BJ (cell line): ENCODE results near the gene NAMPT. TPM values are rescaled to one million over a fixed set of nuclear protein-coding genes. Genes with fewer than 3 reads are reported as not detected.
"Not testable (repeated sequence)": the region's sequence is repeated elsewhere in the genome, so short reads cannot be mapped to it uniquely, and the experiment has no call there.

Experiments used
- CTCF ChIA-PET: fragments of 350-600 bp; formaldehyde crosslinking; extraction: SDS; loops from one replicate; lab custom pipeline; 2021; ENCODE audit warnings: antibody characterized with exemption, inconsistent platforms; lab: Yijun Ruan, JAX
- POLR2A ChIA-PET: fragments of 300-600 bp; sonication (Branson Sonifier 250); formaldehyde crosslinking; extraction: SDS; loops from one replicate; lab custom pipeline; 2021; ENCODE audit warnings: antibody characterized with exemption; lab: Charles Lee
- DNase-seq: peaks from one replicate; pipeline ENCODE4 v3.0.0-alpha.2; 2011; ENCODE audit warnings: low read depth
- H3K27me3 ChIP-seq: 2 replicates; pipeline ENCODE4 v1.6.0; 2011; ENCODE audit warnings: low read length; ENCODE audit not compliant: control insufficient read depth, insufficient read depth
- H3K36me3 ChIP-seq: 2 replicates; pipeline ENCODE4 v1.5.1; 2011; ENCODE audit warnings: low read length; ENCODE audit not compliant: control insufficient read depth, insufficient read depth
- H3K4me3 ChIP-seq: 2 replicates; pipeline ENCODE4 v1.5.1; 2011; ENCODE audit warnings: low read depth, mild to moderate bottlenecking, control low read depth, low read length
- polyA plus RNA-seq: library from polyadenylated mRNA; depleted of rRNA; stranded (reverse); fragments of >200 nt; gene quantifications from 2 replicates; pipeline ENCODE4 v1.2.3, GENCODE V29; 2011
- TF ChIP-seq, protein P1 (sequence below): IDR thresholded peaks from 2 replicates; pipeline ENCODE4 v1.5.1; 2011; ENCODE audit warnings: low read depth, mild to moderate bottlenecking, control low read depth, inconsistent platforms, low read length, moderate library complexity; ENCODE audit not compliant: insufficient read depth

The NAMPT gene
- polyA plus RNA-seq, 1 experiment, result 29.9 TPM

DNA sequence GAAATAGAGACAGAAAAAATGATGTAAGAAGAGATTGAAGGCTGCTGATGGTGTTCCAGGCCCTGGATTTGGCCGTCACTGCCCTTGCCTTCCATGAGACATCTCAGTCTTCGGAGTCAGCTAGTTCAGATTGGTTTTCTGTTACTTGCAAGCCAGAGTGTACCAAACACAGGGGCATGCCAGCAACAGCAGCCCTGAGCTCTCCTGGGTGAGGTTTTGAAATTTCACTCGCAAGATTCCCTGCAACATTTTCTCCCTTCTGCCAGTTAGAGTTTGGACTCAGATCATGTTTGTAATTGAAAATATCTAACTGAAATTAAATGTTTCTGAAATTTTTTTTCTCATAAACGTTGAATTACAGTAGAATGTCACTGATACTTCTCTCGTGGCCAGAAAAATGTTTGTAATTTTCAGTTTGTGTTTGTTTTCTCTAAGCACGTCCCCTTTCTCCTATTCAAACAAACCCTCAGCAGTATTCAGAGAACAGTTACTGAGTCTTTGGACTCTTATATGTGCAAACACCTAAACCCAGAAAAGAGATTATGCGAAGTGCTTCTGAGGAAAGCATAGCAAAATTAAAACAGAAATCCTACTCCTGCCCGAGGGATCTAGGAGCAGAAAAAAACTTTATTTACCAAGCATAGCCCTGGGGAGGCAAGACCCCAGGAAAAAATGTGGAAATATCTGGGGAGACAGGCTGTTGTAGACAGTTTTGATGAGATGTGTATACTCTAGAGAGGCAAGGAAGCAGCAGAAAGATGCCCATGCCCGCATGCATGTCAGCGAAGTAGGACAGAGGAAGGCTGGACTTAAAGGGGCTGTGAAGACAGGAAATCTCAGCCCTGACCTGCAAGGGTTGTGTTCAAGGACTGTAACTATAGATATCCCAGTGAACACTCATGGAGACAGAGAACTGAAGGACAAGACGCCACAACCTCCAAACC lies 43.0 kb upstream of the NAMPT start:
- Histone ChIP-seq H3K4me3 (no peak overlapping the region), H3K27me3 (no peaks in the 10 kb centered on the region), H3K36me3 (no peaks in the 10 kb centered on the region)
- TF ChIP-seq, protein P1, sequence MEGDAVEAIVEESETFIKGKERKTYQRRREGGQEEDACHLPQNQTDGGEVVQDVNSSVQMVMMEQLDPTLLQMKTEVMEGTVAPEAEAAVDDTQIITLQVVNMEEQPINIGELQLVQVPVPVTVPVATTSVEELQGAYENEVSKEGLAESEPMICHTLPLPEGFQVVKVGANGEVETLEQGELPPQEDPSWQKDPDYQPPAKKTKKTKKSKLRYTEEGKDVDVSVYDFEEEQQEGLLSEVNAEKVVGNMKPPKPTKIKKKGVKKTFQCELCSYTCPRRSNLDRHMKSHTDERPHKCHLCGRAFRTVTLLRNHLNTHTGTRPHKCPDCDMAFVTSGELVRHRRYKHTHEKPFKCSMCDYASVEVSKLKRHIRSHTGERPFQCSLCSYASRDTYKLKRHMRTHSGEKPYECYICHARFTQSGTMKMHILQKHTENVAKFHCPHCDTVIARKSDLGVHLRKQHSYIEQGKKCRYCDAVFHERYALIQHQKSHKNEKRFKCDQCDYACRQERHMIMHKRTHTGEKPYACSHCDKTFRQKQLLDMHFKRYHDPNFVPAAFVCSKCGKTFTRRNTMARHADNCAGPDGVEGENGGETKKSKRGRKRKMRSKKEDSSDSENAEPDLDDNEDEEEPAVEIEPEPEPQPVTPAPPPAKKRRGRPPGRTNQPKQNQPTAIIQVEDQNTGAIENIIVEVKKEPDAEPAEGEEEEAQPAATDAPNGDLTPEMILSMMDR, result no peak
- POLR2A ChIA-PET, result no interaction called here
- CTCF ChIA-PET, result no interaction called here
- DNase-seq, result no peak

DNA sequence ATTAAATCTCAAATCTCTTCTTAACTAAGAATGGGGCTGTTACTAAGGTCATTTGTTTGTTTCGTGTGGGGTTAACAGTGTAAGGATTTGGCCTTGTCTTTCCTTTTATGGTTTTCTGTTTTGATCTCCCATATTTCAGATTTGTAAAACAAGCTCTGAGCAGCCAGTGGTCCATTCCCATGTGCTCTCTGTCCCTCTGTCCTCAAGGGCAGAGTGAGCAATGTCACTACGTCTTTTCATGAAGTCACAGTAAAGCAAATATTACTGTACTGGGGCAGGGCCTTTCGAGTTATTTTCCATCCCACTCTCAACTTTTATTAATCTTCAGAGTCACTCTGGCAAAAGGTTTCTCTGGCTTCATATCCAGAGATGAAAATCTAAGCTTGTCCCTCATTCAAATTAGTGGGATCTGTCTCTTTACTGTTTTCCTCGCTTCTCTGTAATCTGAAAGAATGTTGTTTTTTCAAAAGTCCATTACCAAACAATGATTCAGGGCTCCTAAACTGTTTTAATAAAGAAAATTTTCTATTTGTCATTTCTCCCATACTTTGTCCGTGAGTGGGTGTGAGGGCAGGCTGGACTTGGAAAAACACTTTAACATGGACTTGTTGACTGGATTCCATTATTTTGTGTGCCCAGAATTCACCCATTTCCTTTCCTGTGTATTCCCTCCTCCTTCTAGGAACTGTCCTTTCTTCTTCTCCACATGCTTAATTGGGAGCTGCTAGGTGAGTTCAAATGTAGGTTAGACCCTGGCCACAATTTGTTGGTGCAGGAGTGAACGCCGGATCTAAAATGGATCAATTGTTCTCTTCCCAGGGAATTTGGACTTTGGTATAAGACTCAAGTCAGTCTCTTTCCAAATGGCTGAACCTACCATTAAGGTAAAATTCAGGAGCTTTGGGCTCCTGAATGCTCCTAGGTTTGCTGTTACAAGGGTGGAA lies 42.1 kb upstream of the NAMPT start:
- Histone ChIP-seq H3K36me3 (no peaks in the 10 kb centered on the region), H3K27me3 (no peaks in the 10 kb centered on the region), H3K4me3 (no peak overlapping the region)
- ChIA-PET CTCF (no interaction called here), POLR2A (no interaction called here)
- peak; percentile 31 for DNase-seq
- TF ChIP-seq, protein P1, result no peak

DNA sequence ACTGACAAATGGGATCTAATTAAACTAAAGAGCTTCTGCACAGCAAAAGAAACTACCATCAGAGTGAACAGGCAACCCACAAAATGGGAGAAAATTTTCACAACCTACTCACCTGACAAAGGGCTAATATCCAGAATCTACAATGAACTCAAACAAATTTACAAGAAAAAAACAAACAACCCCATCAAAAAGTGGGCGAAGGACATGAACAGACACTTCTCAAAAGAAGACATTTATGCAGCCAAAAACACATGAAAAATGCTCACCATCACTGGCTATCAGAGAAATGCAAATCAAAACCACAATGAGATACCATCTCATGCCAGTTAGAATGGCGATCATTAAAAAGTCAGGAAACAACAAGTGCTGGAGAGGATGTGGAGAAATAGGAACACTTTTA lies 39.7 kb upstream of the NAMPT start:
- POLR2A ChIA-PET, H3K36me3 ChIP-seq, CTCF ChIA-PET, H3K27me3 ChIP-seq, H3K4me3 ChIP-seq, DNase-seq: not testable (repeated sequence)

DNA sequence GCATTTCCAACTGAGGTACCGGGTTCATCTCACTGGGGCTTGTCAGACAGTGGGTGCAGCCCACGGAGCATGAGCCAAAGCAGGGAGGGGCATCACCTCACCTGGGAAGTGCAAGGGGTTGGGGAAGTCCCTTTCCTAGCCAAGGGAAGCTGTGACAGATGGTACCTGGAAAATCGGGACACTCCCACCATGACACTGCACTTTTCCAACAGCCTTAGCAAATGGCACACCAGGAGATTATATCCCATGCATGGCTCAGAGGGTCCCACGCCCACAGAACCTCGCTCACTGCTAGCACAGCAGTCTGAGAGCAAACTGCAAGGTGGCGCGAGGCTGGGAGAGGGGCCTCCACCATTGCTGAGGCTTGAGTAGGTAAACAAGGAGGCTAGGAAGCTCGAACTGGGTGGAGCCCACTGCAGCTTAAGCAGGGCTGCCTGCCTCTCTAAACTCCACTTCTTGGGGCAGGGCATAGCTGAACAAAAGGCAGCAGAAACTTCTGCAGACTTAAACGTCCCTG lies 35.5 kb upstream of the NAMPT start:
- H3K4me3 ChIP-seq, CTCF ChIA-PET, DNase-seq, H3K36me3 ChIP-seq, H3K27me3 ChIP-seq, POLR2A ChIA-PET: not testable (repeated sequence)

DNA sequence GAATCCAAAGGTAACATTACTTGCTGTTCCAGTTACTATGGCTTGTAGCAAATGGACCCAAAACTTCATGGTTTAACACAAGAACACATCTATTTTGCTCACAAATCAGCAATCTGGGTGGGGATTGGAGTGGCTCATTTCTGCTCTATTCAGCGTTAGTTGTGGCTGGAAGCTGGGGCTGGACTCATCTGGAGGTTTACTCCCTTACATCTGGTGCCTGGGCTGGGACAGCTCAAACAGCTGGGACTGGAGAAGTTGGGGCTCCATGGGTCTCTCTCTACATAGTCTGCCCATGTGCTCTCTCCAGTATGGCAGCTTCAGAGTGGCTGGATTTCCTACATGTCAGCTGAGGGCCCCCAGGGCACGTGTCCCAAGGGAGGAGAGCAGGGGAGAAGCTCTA lies 33.7 kb upstream of the NAMPT start:
- ChIA-PET POLR2A (no interaction called here), CTCF (interaction anchor here (1.0 to 1.4 kb wide), 3 partner anchors 12 to 142 kb away, joined by 3 to 4 read pairs (median 4); no protein-coding TSS in a partner anchor)
- no peak overlapping the region for H3K4me3 ChIP-seq
- TF ChIP-seq, protein P1, result no peak
- H3K27me3 ChIP-seq, result no peaks in the 10 kb centered on the region
- no peaks in the 10 kb centered on the region for H3K36me3 ChIP-seq
- no peak for DNase-seq

DNA sequence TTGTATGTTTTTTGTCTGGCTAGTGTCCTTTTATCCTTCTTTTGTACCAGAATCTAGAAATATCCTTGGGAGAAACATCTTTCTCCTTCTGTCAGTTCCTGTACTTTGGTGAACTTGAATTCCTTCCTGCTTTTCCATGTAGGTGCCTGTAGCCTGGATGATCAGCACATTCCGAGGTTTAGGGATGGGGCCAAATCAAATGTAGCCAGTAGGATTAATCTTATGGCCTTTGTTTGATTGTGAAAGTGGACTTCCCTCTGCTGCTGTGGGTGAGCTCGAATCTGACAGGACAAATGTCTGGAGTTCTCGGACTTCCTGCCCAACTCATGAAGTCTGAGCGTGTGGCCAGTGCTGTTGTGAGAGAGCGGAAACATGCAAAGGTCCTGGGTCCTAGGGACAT lies 33.2 kb upstream of the NAMPT start:
- TF ChIP-seq, protein P1, result no peak
- Histone ChIP-seq H3K4me3 (no peak overlapping the region), H3K36me3 (no peaks in the 10 kb centered on the region), H3K27me3 (no peaks in the 10 kb centered on the region)
- CTCF ChIA-PET, result interaction anchor here (1.4 kb wide), 2 partner anchors 32 to 123 kb away, joined by 3 to 4 read pairs; no protein-coding TSS in a partner anchor
- no peak for DNase-seq
- POLR2A ChIA-PET, result no interaction called here
